ENCODE data around the gene ROBO2. TPM values are rescaled to one million over a fixed set of nuclear protein-coding genes. Genes with fewer than 3 reads are reported as not detected.

The ROBO2 gene
- total RNA-seq, 1 donor from 2014 or later, result 8.9 TPM

DNA sequence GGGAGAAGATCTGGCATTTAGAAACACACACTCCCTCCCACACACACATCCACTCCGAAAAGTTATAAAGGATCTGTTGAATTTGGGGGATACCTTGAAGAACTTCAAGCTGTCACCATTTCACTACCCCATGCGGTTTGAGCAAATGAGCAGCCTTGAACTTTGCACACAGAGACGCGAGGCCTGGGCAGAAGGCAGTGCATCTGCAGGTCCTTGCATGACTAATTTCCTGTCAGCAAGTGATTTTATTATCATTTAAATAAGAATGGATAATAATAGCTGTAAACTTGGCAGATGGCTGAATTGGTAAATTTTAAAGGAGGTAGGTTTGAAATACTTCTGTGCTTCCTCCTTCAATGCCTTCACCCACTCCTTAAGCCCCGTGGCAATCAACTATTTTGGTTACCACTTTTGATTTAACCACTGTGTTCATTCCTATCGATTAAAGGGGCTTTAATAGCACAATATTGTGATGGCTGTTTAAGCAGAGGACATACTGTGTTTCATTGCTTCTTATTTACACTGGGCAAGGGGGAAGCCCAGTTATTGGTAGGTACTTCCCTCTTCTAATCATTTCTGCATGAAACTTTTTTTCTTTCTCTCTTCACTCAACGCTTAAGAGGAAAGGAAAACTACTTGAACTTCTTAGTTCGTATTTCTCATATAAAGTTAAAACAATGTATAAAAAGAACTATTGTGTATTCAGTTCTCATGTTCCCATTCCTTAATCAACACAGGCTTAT, 108.1 kb downstream of the ROBO2 start:
- Histone ChIP-seq H3K27me3 (ENCODE audit: control insufficient read depth in 3 of 3, insufficient read depth in 3 of 3, low read length in 3 of 3) (no peaks in the 10 kb centered on the region), H3K27ac (ENCODE audit: low read depth, low read length) (no peak overlapping the region), H3K36me3 (ENCODE audit: control insufficient read depth in 3 of 3, insufficient read depth in 3 of 3, low read length in 3 of 3) (no peaks in the 10 kb centered on the region), H3K9me3 (ENCODE audit: control insufficient read depth in 3 of 3, low read length in 3 of 3) (no peaks in the 10 kb centered on the region), H3K9ac (ENCODE audit: low read depth in 1 of 3, low read length in 3 of 3) (no peak overlapping the region), H3K4me3 (ENCODE audit: low read length in 3 of 3) (no peak overlapping the region), H3K4me1 (ENCODE audit: control insufficient read depth in 3 of 3, insufficient read depth in 3 of 3, low read length in 3 of 3) (no peaks in the 10 kb centered on the region)

DNA sequence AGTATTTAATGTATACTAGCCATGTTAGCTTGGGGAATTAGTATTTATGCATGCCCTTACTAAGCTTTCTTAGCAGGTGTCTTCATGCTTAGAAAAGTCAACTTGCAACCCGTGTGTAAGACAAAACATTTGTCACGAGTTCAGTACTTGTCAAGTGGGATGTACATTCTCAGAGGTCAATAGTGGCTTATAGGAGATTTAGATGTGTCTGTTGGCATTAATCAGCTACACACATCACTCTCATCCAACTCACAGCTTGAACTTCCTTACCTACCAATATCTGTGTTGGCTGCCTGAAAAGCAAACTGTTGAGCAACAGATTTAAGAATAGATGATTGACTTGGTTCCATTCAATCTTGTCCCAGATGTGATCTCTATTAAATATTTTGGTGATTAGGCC, 109.5 kb downstream of the ROBO2 start:
- no peaks in the 10 kb centered on the region for H3K36me3 ChIP-seq (ENCODE audit: control insufficient read depth in 3 of 3, insufficient read depth in 3 of 3, low read length in 3 of 3)
- H3K4me3 ChIP-seq (ENCODE audit: low read length in 3 of 3), result no peak overlapping the region
- no peaks in the 10 kb centered on the region for H3K27me3 ChIP-seq (ENCODE audit: control insufficient read depth in 3 of 3, insufficient read depth in 3 of 3, low read length in 3 of 3)
- H3K4me1 ChIP-seq (ENCODE audit: control insufficient read depth in 3 of 3, insufficient read depth in 3 of 3, low read length in 3 of 3), result no peaks in the 10 kb centered on the region
- no peak overlapping the region for H3K9ac ChIP-seq (ENCODE audit: low read depth in 1 of 3, low read length in 3 of 3)
- no peak overlapping the region for H3K27ac ChIP-seq (ENCODE audit: low read depth, low read length)
- no peaks in the 10 kb centered on the region for H3K9me3 ChIP-seq (ENCODE audit: control insufficient read depth in 3 of 3, low read length in 3 of 3)

DNA sequence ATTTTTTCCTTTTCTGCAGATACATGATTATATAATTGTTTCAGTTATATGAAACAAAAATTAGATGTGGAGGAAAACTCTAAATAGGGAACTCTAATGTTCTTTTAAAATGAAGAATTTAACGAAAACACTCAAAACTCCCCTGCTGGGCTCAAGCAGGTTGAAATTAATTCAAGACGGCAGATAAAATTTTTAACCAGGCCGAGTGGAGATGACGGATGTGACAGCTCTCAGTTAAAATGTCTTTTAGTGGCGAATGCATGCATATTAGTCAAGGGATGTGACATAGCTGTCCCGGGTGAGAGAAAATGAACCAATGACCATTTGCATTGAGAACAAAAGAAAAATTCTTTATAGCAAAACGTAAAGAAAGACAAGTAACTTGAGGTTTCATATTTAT, 110.1 kb downstream of the ROBO2 start:
- no peaks in the 10 kb centered on the region for H3K9me3 ChIP-seq (ENCODE audit: control insufficient read depth in 3 of 3, low read length in 3 of 3)
- no peaks in the 10 kb centered on the region for H3K27me3 ChIP-seq (ENCODE audit: control insufficient read depth in 3 of 3, insufficient read depth in 3 of 3, low read length in 3 of 3)
- H3K27ac ChIP-seq (ENCODE audit: low read depth, low read length), result no peak overlapping the region
- no peaks in the 10 kb centered on the region for H3K4me1 ChIP-seq (ENCODE audit: control insufficient read depth in 3 of 3, insufficient read depth in 3 of 3, low read length in 3 of 3)
- no peaks in the 10 kb centered on the region for H3K36me3 ChIP-seq (ENCODE audit: control insufficient read depth in 3 of 3, insufficient read depth in 3 of 3, low read length in 3 of 3)
- H3K9ac ChIP-seq (ENCODE audit: low read depth in 1 of 3, low read length in 3 of 3), result no peak overlapping the region
- H3K4me3 ChIP-seq (ENCODE audit: low read length in 3 of 3), result no peak overlapping the region

DNA sequence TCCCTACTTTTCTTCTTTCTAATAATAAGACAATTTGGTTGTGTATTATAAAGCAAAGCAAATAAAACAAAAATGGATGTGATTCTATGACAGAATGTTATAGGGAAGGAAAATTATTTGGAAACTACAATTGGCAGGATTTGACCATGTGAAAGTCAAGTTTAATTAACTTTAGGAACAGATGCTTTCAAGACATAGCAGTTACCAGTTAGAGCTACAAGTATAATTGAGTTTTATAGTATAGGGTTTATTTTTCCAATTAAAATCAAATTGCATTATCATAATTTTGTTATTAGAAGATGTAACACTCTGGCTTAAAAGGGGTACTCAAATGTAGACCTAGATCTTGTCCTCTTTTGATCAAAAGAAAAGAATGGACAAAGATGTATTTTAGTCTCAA, 110.9 kb downstream of the ROBO2 start:
- Histone ChIP-seq H3K4me1 (ENCODE audit: control insufficient read depth in 3 of 3, insufficient read depth in 3 of 3, low read length in 3 of 3) (no peaks in the 10 kb centered on the region), H3K9ac (ENCODE audit: low read depth in 1 of 3, low read length in 3 of 3) (no peak overlapping the region), H3K27me3 (ENCODE audit: control insufficient read depth in 3 of 3, insufficient read depth in 3 of 3, low read length in 3 of 3) (no peaks in the 10 kb centered on the region), H3K4me3 (ENCODE audit: low read length in 3 of 3) (no peak overlapping the region), H3K9me3 (ENCODE audit: control insufficient read depth in 3 of 3, low read length in 3 of 3) (no peaks in the 10 kb centered on the region), H3K36me3 (ENCODE audit: control insufficient read depth in 3 of 3, insufficient read depth in 3 of 3, low read length in 3 of 3) (no peaks in the 10 kb centered on the region), H3K27ac (ENCODE audit: low read depth, low read length) (no peak overlapping the region)

DNA sequence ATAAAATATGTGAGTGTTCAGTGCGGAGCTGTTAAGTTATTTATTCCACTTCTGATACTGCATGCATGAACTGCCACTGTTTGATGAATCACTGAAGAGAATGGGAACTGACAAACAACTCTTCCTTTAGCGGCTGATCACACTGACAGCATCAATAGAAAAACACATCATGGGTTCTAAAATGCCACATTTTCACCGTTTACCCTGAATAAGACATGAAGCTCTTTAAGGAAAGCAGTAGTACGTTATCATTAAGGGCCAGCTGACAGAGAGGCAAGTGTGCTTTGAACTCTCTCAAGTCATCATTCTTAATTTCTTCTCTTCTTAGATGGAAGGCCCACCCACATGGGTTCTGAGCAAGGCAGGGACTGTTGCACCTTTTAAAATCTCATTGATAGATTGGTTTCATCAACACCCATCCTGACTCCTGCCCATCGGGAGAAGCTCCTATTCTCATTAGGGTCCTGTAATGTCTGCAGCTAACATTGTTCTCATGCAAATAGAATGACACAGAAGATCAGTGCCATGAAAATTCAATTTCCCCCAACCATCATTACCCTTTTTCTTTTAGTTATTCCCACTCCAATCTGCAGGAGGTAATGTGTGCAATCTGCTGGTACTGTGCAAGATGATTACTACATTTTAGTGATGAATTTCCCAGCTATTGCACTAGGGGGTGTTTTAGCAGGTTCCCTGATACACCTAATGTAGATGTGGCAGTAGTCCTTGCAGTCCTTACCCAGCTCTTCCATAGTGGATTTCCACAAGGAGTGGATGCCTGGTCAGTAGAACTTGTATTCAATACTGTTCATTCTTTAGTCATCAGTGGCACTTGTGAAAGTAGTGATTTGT, 119.1 kb downstream of the ROBO2 start:
- no peak overlapping the region for H3K27ac ChIP-seq (ENCODE audit: low read depth, low read length)
- H3K27me3 ChIP-seq (ENCODE audit: control insufficient read depth in 3 of 3, insufficient read depth in 3 of 3, low read length in 3 of 3), result no peaks in the 10 kb centered on the region
- no peak overlapping the region for H3K9ac ChIP-seq (ENCODE audit: low read depth in 1 of 3, low read length in 3 of 3)
- no peak overlapping the region for H3K4me3 ChIP-seq (ENCODE audit: low read length in 3 of 3)
- H3K36me3 ChIP-seq (ENCODE audit: control insufficient read depth in 3 of 3, insufficient read depth in 3 of 3, low read length in 3 of 3), result no peaks in the 10 kb centered on the region
- H3K4me1 ChIP-seq (ENCODE audit: control insufficient read depth in 3 of 3, insufficient read depth in 3 of 3, low read length in 3 of 3), result no peaks in the 10 kb centered on the region
- no peaks in the 10 kb centered on the region for H3K9me3 ChIP-seq (ENCODE audit: control insufficient read depth in 3 of 3, low read length in 3 of 3)

DNA sequence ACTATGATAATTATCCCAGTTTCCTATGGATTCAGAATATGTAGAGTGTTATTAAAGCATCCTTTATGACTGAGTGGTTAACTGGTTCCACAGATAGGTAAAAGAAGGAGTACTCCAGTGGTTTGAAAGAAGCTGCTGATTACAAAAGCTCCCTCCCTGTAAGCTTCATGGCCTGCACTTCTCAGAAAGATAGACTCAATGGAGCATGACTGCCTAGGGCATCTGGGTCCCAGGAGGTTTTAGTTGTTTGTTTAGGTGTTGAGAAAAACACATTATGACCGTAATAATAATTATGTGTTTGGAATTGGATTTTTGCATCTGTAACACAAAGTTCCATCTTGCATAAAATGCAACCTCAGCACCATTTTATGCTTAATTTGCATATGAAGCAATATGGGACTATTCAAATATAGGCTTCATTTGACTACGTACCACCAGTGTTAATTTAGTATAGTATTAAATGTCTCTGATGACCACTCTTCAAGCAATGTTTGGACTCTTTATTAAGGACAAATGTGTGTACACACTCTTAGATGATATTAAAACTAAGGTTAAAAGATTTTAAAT, 121.1 kb downstream of the ROBO2 start:
- no peak overlapping the region for H3K27ac ChIP-seq (ENCODE audit: low read depth, low read length)
- H3K36me3 ChIP-seq (ENCODE audit: control insufficient read depth in 3 of 3, insufficient read depth in 3 of 3, low read length in 3 of 3), result no peaks in the 10 kb centered on the region
- H3K9me3 ChIP-seq (ENCODE audit: control insufficient read depth in 3 of 3, low read length in 3 of 3), result no peaks in the 10 kb centered on the region
- H3K27me3 ChIP-seq (ENCODE audit: control insufficient read depth in 3 of 3, insufficient read depth in 3 of 3, low read length in 3 of 3), result no peaks in the 10 kb centered on the region
- no peak overlapping the region for H3K4me3 ChIP-seq (ENCODE audit: low read length in 3 of 3)
- no peak overlapping the region for H3K9ac ChIP-seq (ENCODE audit: low read depth in 1 of 3, low read length in 3 of 3)
- no peaks in the 10 kb centered on the region for H3K4me1 ChIP-seq (ENCODE audit: control insufficient read depth in 3 of 3, insufficient read depth in 3 of 3, low read length in 3 of 3)

DNA sequence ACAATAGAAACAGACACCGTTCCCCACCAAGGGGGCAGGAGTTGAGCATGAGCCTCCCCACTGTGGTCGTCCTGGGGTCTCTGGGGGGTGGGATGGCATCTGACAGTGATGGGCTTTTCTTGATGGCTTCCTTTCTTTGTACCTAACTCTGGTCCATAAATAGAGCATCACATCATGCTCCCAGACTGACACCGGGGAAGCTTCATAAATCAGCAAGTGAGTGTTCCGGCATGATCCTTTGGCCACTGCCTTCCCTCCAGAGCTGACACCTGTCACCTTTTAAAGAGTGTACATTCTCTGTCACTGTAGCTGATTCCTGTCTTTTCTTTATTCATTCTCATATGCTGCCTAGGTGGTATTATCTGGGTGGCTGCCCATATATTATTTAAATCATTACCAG, 129.9 kb downstream of the ROBO2 start:
- H3K27me3 ChIP-seq (ENCODE audit: control insufficient read depth in 3 of 3, insufficient read depth in 3 of 3, low read length in 3 of 3), result no peaks in the 10 kb centered on the region
- no peak overlapping the region for H3K4me3 ChIP-seq (ENCODE audit: low read length in 3 of 3)
- no peaks in the 10 kb centered on the region for H3K4me1 ChIP-seq (ENCODE audit: control insufficient read depth in 3 of 3, insufficient read depth in 3 of 3, low read length in 3 of 3)
- H3K9me3 ChIP-seq (ENCODE audit: control insufficient read depth in 3 of 3, low read length in 3 of 3), result no peaks in the 10 kb centered on the region
- no peaks in the 10 kb centered on the region for H3K36me3 ChIP-seq (ENCODE audit: control insufficient read depth in 3 of 3, insufficient read depth in 3 of 3, low read length in 3 of 3)
- H3K9ac ChIP-seq (ENCODE audit: low read depth in 1 of 3, low read length in 3 of 3), result no peak overlapping the region
- no peak overlapping the region for H3K27ac ChIP-seq (ENCODE audit: low read depth, low read length)

DNA sequence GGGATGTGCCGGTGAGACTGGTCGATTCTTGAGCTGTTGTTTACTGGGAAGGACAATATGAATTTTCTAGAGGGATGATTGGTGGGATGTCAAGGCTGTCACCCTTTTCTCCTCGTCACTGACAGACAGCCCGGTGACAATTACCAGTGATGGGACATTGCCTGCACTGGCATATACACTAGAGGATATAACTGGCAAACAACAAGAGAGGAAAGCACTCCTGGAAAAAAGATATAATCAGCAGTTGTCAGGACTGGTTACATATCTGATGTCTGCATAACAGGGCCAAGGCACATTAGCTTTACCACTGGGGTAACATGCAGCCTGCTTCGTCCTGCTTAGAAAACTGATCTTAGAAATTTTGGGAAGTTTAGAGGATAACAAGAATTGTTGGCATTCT, 131.1 kb downstream of the ROBO2 start:
- H3K4me3 ChIP-seq (ENCODE audit: low read length in 3 of 3), result no peak overlapping the region
- no peaks in the 10 kb centered on the region for H3K9me3 ChIP-seq (ENCODE audit: control insufficient read depth in 3 of 3, low read length in 3 of 3)
- no peaks in the 10 kb centered on the region for H3K36me3 ChIP-seq (ENCODE audit: control insufficient read depth in 3 of 3, insufficient read depth in 3 of 3, low read length in 3 of 3)
- no peaks in the 10 kb centered on the region for H3K4me1 ChIP-seq (ENCODE audit: control insufficient read depth in 3 of 3, insufficient read depth in 3 of 3, low read length in 3 of 3)
- H3K9ac ChIP-seq (ENCODE audit: low read depth in 1 of 3, low read length in 3 of 3), result no peak overlapping the region
- no peaks in the 10 kb centered on the region for H3K27me3 ChIP-seq (ENCODE audit: control insufficient read depth in 3 of 3, insufficient read depth in 3 of 3, low read length in 3 of 3)
- no peak overlapping the region for H3K27ac ChIP-seq (ENCODE audit: low read depth, low read length)

DNA sequence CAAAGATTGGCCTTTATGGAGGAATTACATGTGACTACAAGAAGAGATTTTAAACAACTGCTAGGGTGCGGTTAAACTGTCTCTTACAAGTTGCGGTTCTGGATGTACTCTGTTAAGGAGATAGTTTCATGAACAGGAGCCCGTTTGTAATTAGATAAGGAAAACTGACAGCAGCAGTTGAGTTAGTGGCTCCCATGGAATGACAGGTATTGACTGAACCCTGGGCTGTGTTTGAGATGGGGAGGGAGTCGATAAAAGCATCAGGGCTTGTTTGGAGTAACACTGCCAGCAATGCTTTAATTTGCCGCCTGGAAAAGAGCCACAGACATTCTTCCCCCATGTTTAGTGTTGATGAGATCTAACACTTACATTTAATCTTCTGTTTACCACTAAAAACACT, 139.9 kb downstream of the ROBO2 start:
- Histone ChIP-seq H3K27me3 (ENCODE audit: control insufficient read depth in 3 of 3, insufficient read depth in 3 of 3, low read length in 3 of 3) (no peaks in the 10 kb centered on the region), H3K36me3 (ENCODE audit: control insufficient read depth in 3 of 3, insufficient read depth in 3 of 3, low read length in 3 of 3) (no peaks in the 10 kb centered on the region), H3K9me3 (ENCODE audit: control insufficient read depth in 3 of 3, low read length in 3 of 3) (no peaks in the 10 kb centered on the region), H3K27ac (ENCODE audit: low read depth, low read length) (no peak overlapping the region), H3K4me1 (ENCODE audit: control insufficient read depth in 3 of 3, insufficient read depth in 3 of 3, low read length in 3 of 3) (no peaks in the 10 kb centered on the region), H3K4me3 (ENCODE audit: low read length in 3 of 3) (no peak overlapping the region), H3K9ac (ENCODE audit: low read depth in 1 of 3, low read length in 3 of 3) (no peak overlapping the region)

DNA sequence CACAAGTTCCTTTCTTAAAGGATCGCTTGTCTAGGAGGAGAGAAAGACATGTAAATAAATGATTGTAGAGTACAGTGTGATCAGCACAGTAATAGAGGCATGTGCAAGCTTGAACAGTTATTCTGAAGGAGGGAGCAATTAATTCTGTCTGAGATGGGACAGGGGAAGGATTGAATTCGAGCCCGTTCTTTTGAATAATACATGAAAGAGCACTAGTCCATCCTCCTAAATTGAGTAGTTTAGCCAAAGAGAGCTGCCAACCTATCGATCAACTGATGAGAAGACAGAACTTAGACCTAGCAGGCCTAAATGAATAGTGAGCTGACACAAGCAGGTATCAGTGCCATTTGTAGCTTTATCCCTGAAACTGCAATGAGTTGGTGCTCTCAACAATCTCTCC, 142.4 kb downstream of the ROBO2 start:
- Histone ChIP-seq H3K27ac (ENCODE audit: low read depth, low read length) (no peak overlapping the region), H3K36me3 (ENCODE audit: control insufficient read depth in 3 of 3, insufficient read depth in 3 of 3, low read length in 3 of 3) (no peaks in the 10 kb centered on the region), H3K4me3 (ENCODE audit: low read length in 3 of 3) (no peak overlapping the region), H3K9me3 (ENCODE audit: control insufficient read depth in 3 of 3, low read length in 3 of 3) (no peaks in the 10 kb centered on the region), H3K27me3 (ENCODE audit: control insufficient read depth in 3 of 3, insufficient read depth in 3 of 3, low read length in 3 of 3) (no peaks in the 10 kb centered on the region), H3K9ac (ENCODE audit: low read depth in 1 of 3, low read length in 3 of 3) (no peak overlapping the region), H3K4me1 (ENCODE audit: control insufficient read depth in 3 of 3, insufficient read depth in 3 of 3, low read length in 3 of 3) (no peaks in the 10 kb centered on the region)

All from skeletal muscle tissue (tissue), 4 donors.